Thyroid gland (tissue), 4 donors: ENCODE data around the gene LPCAT2. TPM values are rescaled to one million over a fixed set of nuclear protein-coding genes. Genes with fewer than 3 reads are reported as not detected.

Experiments used
- DNase-seq, 2 donors: peaks; one replicate each; pipeline ENCODE4 v3.0.0-alpha.2; 2019
- H3K27ac ChIP-seq, 3 donors: fragments of 200-600 bp; sonication (generic); 1 replicate in 2 of 3; 2 replicates in 1 of 3; pipeline ENCODE4 v1.5.1; 2016 to 2019; ENCODE audit warnings: mild to moderate bottlenecking in 1 of 3, moderate library complexity in 1 of 3
- H3K27me3 ChIP-seq: fragments of 200-600 bp; sonication (generic); one replicate; pipeline ENCODE4 v1.5.1; 2019
- H3K36me3 ChIP-seq, 2 donors: fragments of 200-600 bp; sonication (generic); one replicate each; pipeline ENCODE4 v1.5.1; 2016 to 2019
- H3K4me1 ChIP-seq, 2 donors: fragments of 200-600 bp; sonication (generic); one replicate each; pipeline ENCODE4 v1.5.1; 2017 to 2019
- H3K4me3 ChIP-seq, 3 donors: fragments of 200-600 bp; sonication (generic); replicated peaks in 1 of 3; 1 replicate in 2 of 3; 2 replicates in 1 of 3; pipeline ENCODE4 v1.5.1; 2016; ENCODE audit warnings: mild to moderate bottlenecking in 1 of 3
- H3K9me3 ChIP-seq: fragments of 200-600 bp; sonication (generic); one replicate; pipeline ENCODE4 v1.5.1; 2017
- CTCF ChIP-seq, 6 experiments: fragments of 200-600 bp in 3 of 6; fragments of 450-650 bp in 3 of 6; sonication (generic) in 3 of 6; IDR thresholded peaks; one replicate each; pipeline ENCODE4 v1.5.1; 2016 to 2019; ENCODE audit warnings: antibody characterized with exemption in 6 of 6, mild to moderate bottlenecking in 2 of 6, inconsistent platforms in 1 of 6, moderate library complexity in 1 of 6
- POLR2A ChIP-seq, 2 donors: fragments of 450-650 bp; IDR thresholded peaks; one replicate each; pipeline ENCODE4 v1.6.1; 2017; ENCODE audit warnings: antibody characterized with exemption in 2 of 2, mild to moderate bottlenecking in 2 of 2, moderate library complexity in 1 of 2
- WGBS, 2 donors: methylation state at CpG; one replicate each; pipeline ENCODE4 v1.1.5; 2017; 5-methylcytosine and 5-hydroxymethylcytosine counted together
- intact Hi-C: fragments of 100-400 bp; cut with DNase I; formaldehyde crosslinking; loops from one replicate; pipeline ENCODE4 v1.15.1; 2023
- total RNA-seq, 4 donors: library from RNA; depleted of rRNA; stranded (reverse); fragments of >200 nt; gene quantifications; one replicate each; pipeline ENCODE4 v1.2.3, GENCODE V29; 2016

The LPCAT2 gene
- total RNA-seq, 4 donors from 2014 or later: 115 to 274 (median 214) TPM

- peaks cover 45% of the 10 kb centered on the region in 2 donors for H3K4me1 ChIP-seq
- TF ChIP-seq CTCF (IDR thresholded peaks at IDR 0.05) (no peak), POLR2A (IDR thresholded peaks at IDR 0.05) (no peak)
Observed at GRCh38 chr16:55557186-55557585, 48.3 kb downstream of the LPCAT2 start.

GRCh38 chr16:55559233-55559632 lies 50.4 kb downstream of the LPCAT2 start:
- Histone ChIP-seq H3K4me1 (peaks cover 46 to 50% of the 10 kb centered on the region in 2 donors), H3K27me3 (no peaks in the 10 kb centered on the region), H3K9me3 (no peaks in the 10 kb centered on the region), H3K36me3 (no peaks in the 10 kb centered on the region), H3K27ac (peak overlapping the region in 2 of 3 donors; percentile 41 to 54), H3K4me3 (no peak overlapping the region)
- no peak for TF ChIP-seq CTCF (IDR thresholded peaks at IDR 0.05)
- peak; percentile 42 to 45 for DNase-seq
- intact Hi-C loops: no loop called here

More at GRCh38 chr16:55557186-55557585, 48.3 kb downstream of the LPCAT2 start:
- DNase-seq: no peak
- Histone ChIP-seq H3K27ac (peak overlapping the region; percentile 11 to 41 (median 26)), H3K9me3 (no peaks in the 10 kb centered on the region), H3K27me3 (no peaks in the 10 kb centered on the region), H3K36me3 (no peaks in the 10 kb centered on the region), H3K4me3 (no peak overlapping the region)
- intact Hi-C loops: no loop called here

GRCh38 chr16:55559933-55560516 lies 51.2 kb downstream of the LPCAT2 start:
- 9 to 12% methylated on average over 1 of the region's 1 CpG for WGBS, 2 donors
- no peaks in the 10 kb centered on the region for H3K27me3 ChIP-seq
- DNase-seq: no peak
- no peak for TF ChIP-seq CTCF (IDR thresholded peaks at IDR 0.05)
- TF ChIP-seq POLR2A (IDR thresholded peaks at IDR 0.05): no peak
- no peaks in the 10 kb centered on the region for H3K9me3 ChIP-seq
- H3K27ac ChIP-seq: peak overlapping the region; percentile 4 to 54 (median 50)
- H3K36me3 ChIP-seq: no peaks in the 10 kb centered on the region
- intact Hi-C loops: no loop called here
- peaks cover 48 to 50% of the 10 kb centered on the region in 2 donors for H3K4me1 ChIP-seq
- no peak overlapping the region for H3K4me3 ChIP-seq

GRCh38 chr16:55561319-55561848 lies 52.5 kb downstream of the LPCAT2 start:
- no peak for TF ChIP-seq CTCF (IDR thresholded peaks at IDR 0.05)
- Histone ChIP-seq H3K9me3 (no peaks in the 10 kb centered on the region), H3K4me1 (peaks cover 48% of the 10 kb centered on the region in 2 donors), H3K27me3 (no peaks in the 10 kb centered on the region), H3K4me3 (no peak overlapping the region), H3K36me3 (no peaks in the 10 kb centered on the region), H3K27ac (peak overlapping the region in 1 of 3 donors; percentile 54)
- WGBS, 2 donors: 68 to 92% methylated on average over 2 of the region's 2 CpGs
- intact Hi-C loops: no loop called here
- DNase-seq: no peak

- Histone ChIP-seq H3K27me3 (no peaks in the 10 kb centered on the region), H3K27ac (no peak overlapping the region), H3K9me3 (no peaks in the 10 kb centered on the region), H3K36me3 (no peaks in the 10 kb centered on the region), H3K4me3 (no peak overlapping the region), H3K4me1 (peaks cover 43 to 46% of the 10 kb centered on the region in 2 donors)
- TF ChIP-seq CTCF (IDR thresholded peaks at IDR 0.05): no peak
- TF ChIP-seq POLR2A (IDR thresholded peaks at IDR 0.05): no peak
- intact Hi-C loops: no loop called here
- 91 to 92% methylated on average over 1 of the region's 1 CpG for WGBS, 2 donors
- no peak for DNase-seq
Observed at GRCh38 chr16:55562936-55563335, 54.1 kb downstream of the LPCAT2 start.
